ACHN (cell line): ENCODE results near the gene MOSPD3.
"Not testable (repeated sequence)": the region's sequence is repeated elsewhere in the genome, so short reads cannot be mapped to it uniquely, and the experiment has no call there.

ENCODE experiments used
- DNase-seq: peaks from one replicate; pipeline ENCODE4 v3.0.0-alpha.2; 2015
- in situ Hi-C: cut with HindIII; loops from 2 replicates; pipeline ENCODE4 v1.10.0; 2017; ENCODE audit warnings: low sequenced_read_pairs, low pct_ligation_motif_present, low pct_unique_long_range_greater_than_20kb

MOSPD3 gene

DNA sequence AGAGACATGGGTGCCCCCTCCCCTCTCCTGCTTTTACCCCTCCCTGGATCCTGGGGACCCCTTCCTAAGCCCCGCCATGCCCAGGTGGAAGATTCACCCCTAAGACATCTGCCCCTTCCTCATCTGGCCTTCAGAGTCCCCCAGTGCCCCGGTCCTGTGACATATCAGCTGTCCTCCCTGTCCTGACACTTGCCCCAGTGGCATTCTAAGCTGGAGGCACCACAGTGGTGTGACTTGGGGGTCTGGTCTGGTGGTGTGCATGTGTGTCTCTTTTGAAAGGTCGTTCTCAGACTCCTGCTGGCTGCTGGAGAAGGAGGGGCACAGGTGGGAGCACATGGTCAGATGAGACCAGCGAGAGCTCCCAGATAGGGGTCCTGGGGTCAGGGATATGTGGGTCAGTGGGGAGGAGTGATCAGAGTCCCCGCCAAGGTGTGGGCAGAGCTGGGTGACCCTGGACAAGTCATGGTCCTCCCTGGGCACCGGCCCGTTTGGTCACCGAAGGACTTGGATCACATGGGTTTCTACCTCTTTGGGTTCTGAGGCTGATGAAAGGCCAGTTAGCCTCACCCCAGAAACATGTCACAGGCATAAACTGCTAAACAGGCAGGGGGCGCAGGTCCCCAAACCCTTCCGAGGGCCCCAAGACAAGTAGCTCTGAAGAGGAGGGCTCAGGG, 29.7 kb downstream of the MOSPD3 start:
- no peak for DNase-seq
- in situ Hi-C loops: no loop called here

DNA sequence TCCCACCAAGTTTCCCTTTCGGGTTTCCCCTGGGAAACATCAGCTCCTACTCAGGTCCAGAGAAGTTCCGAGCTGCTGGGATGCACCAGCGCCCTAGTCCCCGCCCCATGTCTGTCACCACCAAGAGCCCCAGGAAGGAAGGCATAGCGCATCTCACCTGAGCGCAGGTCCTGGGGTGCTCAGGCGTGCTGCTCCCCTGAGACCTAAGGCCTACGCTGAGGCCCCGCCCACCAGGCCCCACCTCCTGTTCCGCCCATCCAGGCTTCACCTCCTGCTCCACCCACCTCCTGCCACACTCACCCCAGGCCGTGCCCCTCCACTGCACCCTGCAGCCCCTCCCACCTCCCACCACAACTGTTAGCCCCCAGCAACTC, 30.2 kb downstream of the MOSPD3 start:
- no peak for DNase-seq
- in situ Hi-C loops: no loop called here

DNA sequence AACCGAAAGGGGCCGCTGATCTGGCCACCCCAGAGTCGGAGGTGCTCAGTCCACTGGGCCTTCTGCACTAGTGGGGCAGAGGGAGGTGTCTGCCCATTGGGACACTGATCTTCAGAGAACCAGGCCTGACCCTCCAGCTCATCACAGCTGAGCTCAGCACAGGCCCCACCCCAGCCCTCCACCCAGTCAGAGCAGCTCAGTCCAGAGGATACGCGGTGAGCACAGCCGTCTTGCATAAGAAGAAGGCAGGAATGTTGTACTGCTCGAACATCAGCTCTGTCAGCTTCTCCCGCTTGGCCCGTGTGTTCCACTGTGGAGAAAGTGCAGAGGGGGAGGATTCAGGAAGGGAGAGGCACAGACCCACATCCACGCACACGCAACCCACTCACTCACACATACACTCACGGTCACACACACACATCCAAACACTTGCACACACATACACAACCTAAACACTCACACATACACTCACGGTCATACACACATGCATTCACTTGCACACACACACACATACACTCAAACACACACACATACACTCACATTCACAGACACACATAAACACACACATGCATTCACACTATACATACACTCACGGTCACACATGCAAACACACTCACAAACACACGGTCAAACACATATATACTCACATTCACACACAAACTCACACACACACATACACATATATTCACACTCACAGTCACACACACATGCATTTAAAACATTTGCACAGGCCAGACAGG, 37.7 kb downstream of the MOSPD3 start:
- DNase-seq: no peak

DNA sequence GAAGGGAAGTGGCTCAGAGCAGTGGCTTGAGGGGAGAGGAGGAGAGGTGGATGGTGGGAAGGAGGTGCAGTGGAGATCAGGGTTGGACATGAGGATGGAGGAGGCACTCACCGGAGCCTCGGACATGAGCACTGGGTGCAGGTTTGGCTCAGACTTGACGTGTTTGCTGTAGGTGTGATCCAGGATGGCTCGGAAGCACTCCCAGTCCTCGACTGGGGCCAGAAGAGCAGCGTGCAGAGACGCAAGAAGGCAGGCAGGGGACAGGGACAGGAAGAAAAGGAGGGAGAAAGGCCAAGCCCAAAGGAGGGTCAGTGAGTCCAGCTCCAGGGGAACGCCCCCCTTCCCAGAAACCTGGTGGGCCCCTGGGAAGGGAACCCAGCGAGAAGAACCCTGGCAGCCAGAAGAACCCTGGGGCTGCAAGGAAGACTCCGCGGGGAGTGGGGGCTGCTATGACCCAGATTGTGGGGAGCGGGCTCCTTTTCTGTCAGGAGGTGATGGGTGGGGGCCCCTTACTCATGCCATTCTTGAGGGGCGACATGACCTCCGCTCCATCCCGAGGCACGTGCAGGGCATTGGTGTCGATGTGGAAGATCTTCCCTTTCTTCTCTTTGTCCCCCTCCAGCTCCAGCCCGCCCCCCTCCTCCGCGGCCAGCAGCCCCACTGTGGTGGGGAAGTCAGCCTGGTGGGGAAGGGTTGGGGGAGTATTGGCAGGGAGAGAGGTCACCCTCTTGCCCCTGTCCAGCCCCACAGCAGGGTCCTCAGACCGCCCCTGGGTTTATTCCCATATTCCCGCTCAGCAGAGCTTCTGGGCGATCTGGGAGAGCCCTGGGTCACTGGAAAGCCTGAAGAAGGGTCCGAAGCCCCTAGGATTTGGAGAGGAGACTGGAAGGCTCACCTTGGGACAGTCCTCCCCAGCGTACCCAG, 42.8 kb downstream of the MOSPD3 start:
- in situ Hi-C loops: no loop called here
- no peak for DNase-seq

More for the DNA sequence above, 37.7 kb downstream of the MOSPD3 start:
- in situ Hi-C loops: no loop called here

DNA sequence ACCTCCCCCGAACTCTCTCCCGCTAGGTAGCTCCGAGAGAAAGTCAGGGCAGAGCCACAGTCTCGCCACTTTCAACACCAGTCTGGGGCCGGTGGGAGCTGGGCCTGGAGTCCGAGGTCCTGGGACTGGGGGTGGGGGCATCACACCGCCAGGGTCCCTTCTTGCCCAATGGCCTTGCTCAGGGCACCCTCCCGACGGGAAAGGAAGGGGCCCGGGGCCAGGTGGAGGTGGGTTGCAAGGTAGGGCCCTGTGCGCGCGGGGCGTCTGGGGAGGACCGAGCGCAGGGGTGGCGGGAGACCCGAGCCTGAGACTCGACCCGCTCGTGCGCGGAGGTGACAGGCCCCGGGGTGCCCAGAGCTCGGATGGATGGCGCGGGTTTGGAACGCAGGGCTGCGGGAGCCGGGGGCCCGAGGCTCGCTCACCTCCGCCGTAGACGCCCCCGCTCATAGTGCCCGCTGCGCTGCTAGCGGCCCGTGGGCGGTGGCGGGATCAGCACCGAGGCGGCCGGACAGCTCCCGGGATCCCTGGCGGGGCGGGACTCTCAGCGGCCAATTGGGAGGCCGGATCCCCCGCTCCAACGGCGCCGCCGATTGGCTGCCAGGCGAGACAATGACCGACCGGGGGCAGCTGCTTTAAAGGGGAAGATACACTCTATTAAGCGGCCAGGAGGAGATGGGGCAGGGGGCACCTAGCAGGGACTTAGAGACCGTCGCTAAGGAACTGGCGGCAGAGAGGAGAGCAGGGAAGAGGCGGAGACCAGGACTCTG, 43.8 kb downstream of the MOSPD3 start, which contains the start of gene ACTL6B:
TSS of gene ACTL6B (minus strand) at position 541 of the 767 bp plus-strand sequence. CDS start at position 447, 94 bp downstream.
- in situ Hi-C loops: no loop called here
- DNase-seq: peak; percentile 42

DNA sequence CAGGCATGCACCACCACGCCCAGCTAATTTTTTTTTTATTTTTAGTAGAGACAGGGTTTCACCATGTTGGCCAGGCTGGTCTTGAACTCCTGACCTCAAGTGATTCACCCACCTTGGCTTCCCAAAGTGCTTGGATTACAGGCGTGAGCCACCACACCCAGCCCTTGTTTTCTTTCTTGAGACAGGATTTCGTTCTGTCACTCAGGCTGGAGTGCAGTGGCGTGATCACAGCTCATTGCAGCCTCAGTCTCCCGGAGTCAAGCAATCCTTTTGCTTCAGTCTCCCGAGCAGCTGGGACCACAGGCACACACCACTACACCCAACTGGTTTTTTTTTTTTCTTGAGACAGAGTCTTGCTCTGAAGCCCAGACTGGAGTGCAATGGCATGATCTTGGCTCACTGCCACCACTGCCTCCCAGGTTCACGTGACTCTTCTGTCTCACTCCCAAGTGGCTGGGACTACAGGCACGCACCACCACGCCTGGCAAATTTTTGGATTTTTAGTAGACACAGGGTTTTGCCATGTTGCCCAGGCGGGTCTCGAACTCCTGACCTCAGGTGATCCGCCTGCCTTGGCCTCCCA, 49.9 kb downstream of the MOSPD3 start:
- DNase-seq, in situ Hi-C loops: not testable (repeated sequence)
